H9 (cell line): ENCODE data around the gene BAHD1. TPM values are rescaled to one million over a fixed set of nuclear protein-coding genes. Genes with fewer than 3 reads are reported as not detected.
A peak's percentile ranks its signal among the peaks of the same experiment; 100 is the strongest.

Experiments
- DNase-seq: peaks from one replicate; pipeline ENCODE4 v3.0.0-alpha.2; 2017
- H2AFZ ChIP-seq: one replicate; pipeline ENCODE4 v1.6.1; 2013; ENCODE audit warnings: mild to moderate bottlenecking, low read length, control low read depth, moderate library complexity
- H2AK5ac ChIP-seq: 2 replicates; pipeline ENCODE4 v1.6.1; 2013; ENCODE audit warnings: low read length, control low read depth, mixed read lengths; ENCODE audit not compliant: insufficient read length
- H2BK120ac ChIP-seq: one replicate; pipeline ENCODE4 v1.6.1; 2013; ENCODE audit warnings: low read depth, mild to moderate bottlenecking, low read length, control low read depth, inconsistent platforms; ENCODE audit not compliant: poor library complexity, severe bottlenecking
- H2BK12ac ChIP-seq: 2 replicates; pipeline ENCODE4 v1.6.1; 2013; ENCODE audit warnings: low read length, control low read depth, mixed read lengths, low read depth; ENCODE audit not compliant: insufficient read length
- H2BK15ac ChIP-seq: 2 replicates; pipeline ENCODE4 v1.6.1; 2013; ENCODE audit warnings: low read depth, low read length, control low read depth
- H2BK20ac ChIP-seq: one replicate; pipeline ENCODE4 v1.6.1; 2013; ENCODE audit warnings: low read depth, mild to moderate bottlenecking, low read length, control low read depth, inconsistent platforms; ENCODE audit not compliant: poor library complexity, severe bottlenecking
- H2BK5ac ChIP-seq: 2 replicates; pipeline ENCODE4 v1.6.1; 2013; ENCODE audit warnings: low read length, control low read depth, mixed read lengths; ENCODE audit not compliant: insufficient read length
- H3K14ac ChIP-seq: 2 replicates; pipeline ENCODE4 v1.6.1; 2013; ENCODE audit warnings: low read length, control low read depth; ENCODE audit not compliant: insufficient read depth
- H3K18ac ChIP-seq: 2 replicates; pipeline ENCODE4 v1.6.1; 2013; ENCODE audit warnings: low read depth, mild to moderate bottlenecking, mixed read lengths, low read length, control low read depth; ENCODE audit not compliant: insufficient read length
- H3K23ac ChIP-seq: 2 replicates; pipeline ENCODE4 v1.6.1; 2013; ENCODE audit warnings: low read length, control low read depth, mixed read lengths, low read depth; ENCODE audit not compliant: insufficient read length
- H3K23me2 ChIP-seq: 2 replicates; pipeline ENCODE4 v1.6.1; 2013; ENCODE audit warnings: low read depth, mild to moderate bottlenecking, mixed read lengths, low read length, control low read depth; ENCODE audit not compliant: insufficient read length, poor library complexity, severe bottlenecking
- H3K27ac ChIP-seq: 2 replicates; pipeline ENCODE4 v1.5.1; 2013; ENCODE audit warnings: low read length, control low read depth, mixed read lengths, low read depth; ENCODE audit not compliant: insufficient read length
- H3K27me3 ChIP-seq: 2 replicates; pipeline ENCODE4 v1.6.1; 2013; ENCODE audit warnings: low read length, control low read depth, inconsistent platforms; ENCODE audit not compliant: insufficient read depth
- H3K4ac ChIP-seq: 2 replicates; pipeline ENCODE4 v1.6.1; 2013; ENCODE audit warnings: low read depth, mild to moderate bottlenecking, control low read depth, inconsistent platforms, low read length, moderate library complexity
- H3K4me1 ChIP-seq: 2 replicates; pipeline ENCODE4 v1.6.1; 2013; ENCODE audit warnings: low read length, control low read depth, inconsistent platforms; ENCODE audit not compliant: insufficient read depth
- H3K4me2 ChIP-seq: 2 replicates; pipeline ENCODE4 v1.6.1; 2013; ENCODE audit warnings: low read length, control low read depth, mixed read lengths; ENCODE audit not compliant: insufficient read length, insufficient read depth
- H3K56ac ChIP-seq: 2 replicates; pipeline ENCODE4 v1.6.1; 2013; ENCODE audit warnings: low read depth, mild to moderate bottlenecking, mixed read lengths, low read length, control low read depth; ENCODE audit not compliant: insufficient read length
- H3K79me1 ChIP-seq: 2 replicates; pipeline ENCODE4 v1.6.1; 2013; ENCODE audit warnings: low read depth, mild to moderate bottlenecking, moderate library complexity, low read length, control low read depth, inconsistent platforms; ENCODE audit not compliant: insufficient read depth, poor library complexity, severe bottlenecking
- H3K79me2 ChIP-seq: 2 replicates; pipeline ENCODE4 v1.6.1; 2013; ENCODE audit warnings: low read length, control low read depth, inconsistent platforms; ENCODE audit not compliant: insufficient read depth
- H3K9ac ChIP-seq: 2 replicates; pipeline ENCODE4 v1.6.1; 2013; ENCODE audit warnings: low read length, control low read depth, mixed read lengths; ENCODE audit not compliant: insufficient read length; ENCODE audit errors: extremely low read depth
- H3K9me3 ChIP-seq: one replicate; pipeline ENCODE4 v1.6.1; 2013; ENCODE audit warnings: low read depth, low read length, inconsistent platforms; ENCODE audit not compliant: control insufficient read depth
- H3T11ph ChIP-seq: one replicate; pipeline ENCODE4 v1.6.1; 2013; ENCODE audit warnings: mild to moderate bottlenecking, low read length, control low read depth, inconsistent platforms
- H4K20me1 ChIP-seq: one replicate; pipeline ENCODE4 v1.6.1; 2013; ENCODE audit not compliant: control insufficient read depth, insufficient read length, insufficient read depth
- H4K5ac ChIP-seq: 2 replicates; pipeline ENCODE4 v1.6.1; 2013; ENCODE audit warnings: low read depth, mild to moderate bottlenecking, mixed read lengths, low read length, control low read depth; ENCODE audit not compliant: insufficient read length
- H4K8ac ChIP-seq: replicated peaks from 2 replicates; pipeline ENCODE4 v1.6.1; 2013; ENCODE audit warnings: low read length, control low read depth, mixed read lengths, low read depth; ENCODE audit not compliant: insufficient read length
- H4K91ac ChIP-seq: 2 replicates; pipeline ENCODE4 v1.6.1; 2013; ENCODE audit warnings: low read depth, mild to moderate bottlenecking, moderate library complexity, mixed read lengths, low read length, control low read depth; ENCODE audit not compliant: insufficient read length
- H3K27ac Mint-ChIP-seq, 3 experiments: 2 replicates in 2 of 3; 3 replicates in 1 of 3; pipeline ENCODE4 v1.8.0; 2020 to 2021; ENCODE audit warnings: mixed read lengths in 3 of 3, mild to moderate bottlenecking in 1 of 3, moderate library complexity in 1 of 3
- H3K27me3 Mint-ChIP-seq: 2 replicates; pipeline ENCODE4 v1.8.0; 2021; ENCODE audit warnings: low read depth, mild to moderate bottlenecking, moderate library complexity, mixed read lengths
- H3K36me3 Mint-ChIP-seq, 3 experiments: 2 replicates in 2 of 3; 3 replicates in 1 of 3; pipeline ENCODE4 v1.8.0; 2020 to 2021; ENCODE audit warnings: low read depth in 3 of 3, mixed read lengths in 3 of 3; ENCODE audit not compliant: insufficient read depth in 1 of 3
- H3K4me1 Mint-ChIP-seq, 2 experiments: 2 replicates each; pipeline ENCODE4 v1.8.0; 2020; ENCODE audit warnings: mixed read lengths in 2 of 2
- H3K4me3 Mint-ChIP-seq, 2 experiments: 2 replicates in 1 of 2; 3 replicates in 1 of 2; pipeline ENCODE4 v1.8.0; 2020 to 2021; ENCODE audit warnings: mild to moderate bottlenecking in 2 of 2, mixed read lengths in 2 of 2, moderate library complexity in 1 of 2
- H3K9me3 Mint-ChIP-seq, 2 experiments: 2 replicates in 1 of 2; 3 replicates in 1 of 2; pipeline ENCODE4 v1.8.0; 2020; ENCODE audit warnings: mild to moderate bottlenecking in 2 of 2, mixed read lengths in 2 of 2, moderate library complexity in 1 of 2
- CTCF ChIP-seq: fragments of 200-600 bp; sonication (generic); conservative IDR thresholded peaks from 3 replicates; pipeline ENCODE4 v1.8.0; 2021; ENCODE audit warnings: antibody characterized with exemption, mild to moderate bottlenecking
- WGBS: extraction: QIAGEN DNeasy Blood & Tissue Kit; methylation state at CpG from one replicate; pipeline ENCODE4 v1.1.7; 2013; ENCODE audit warnings: missing lambda C conversion rate, low lambda C conversion rate, mixed read lengths; ENCODE audit not compliant: insufficient read length; ENCODE audit errors: extremely low coverage; 5-methylcytosine and 5-hydroxymethylcytosine counted together
- total RNA-seq: library from RNA; stranded (reverse); gene quantifications from 2 replicates; pipeline ENCODE4 v1.2.1, GENCODE V29; 2021

The BAHD1 gene
- total RNA-seq, 1 experiment from 2014 or later: 54.1 TPM

- H3K14ac ChIP-seq: 0 out of 2 replicates have a peak overlapping the region, but pooled peaks have one; percentile 70
- no peaks in the 10 kb centered on the region for H3K27me3 ChIP-seq
- no peak overlapping the region for H2BK15ac ChIP-seq
- H2BK5ac ChIP-seq: no peak overlapping the region
- no peak overlapping the region for H3K27ac ChIP-seq
- DNase-seq: peak; percentile 70
- peaks cover 31 to 34% of the 10 kb centered on the region in 2 experiments for H3K4me1 Mint-ChIP-seq
- peaks cover 4 to 11% (median 8%) of the 10 kb centered on the region in 3 experiments; a peak in 6 of 7 replicates for H3K36me3 Mint-ChIP-seq
- no peak for TF ChIP-seq CTCF
- peak overlapping the region; percentile 20 for H3K9ac ChIP-seq
- no peak overlapping the region for H3T11ph ChIP-seq
- H2BK120ac ChIP-seq: no peak overlapping the region
- no peak overlapping the region for H2AK5ac ChIP-seq
- H3K4ac ChIP-seq: no peak overlapping the region
- no peak overlapping the region for H3K23ac ChIP-seq
- H2AFZ ChIP-seq: no peak overlapping the region
- peak overlapping the region; percentile 77 to 83 for H3K4me3 Mint-ChIP-seq
- no peaks in the 10 kb centered on the region; the same call in 1 of the 2 replicates for H3K4me1 ChIP-seq
- H3K79me1 ChIP-seq: no peaks in the 10 kb centered on the region
- H4K8ac ChIP-seq: no peak overlapping the region
- no peak overlapping the region for H2BK20ac ChIP-seq
- no CpG with 5 or more reads among the region's 16 CpGs for WGBS
- no peaks in the 10 kb centered on the region for H3K79me2 ChIP-seq
- H3K4me2 ChIP-seq: peak overlapping the region; percentile 54
- H4K5ac ChIP-seq: no peak overlapping the region
- H3K27ac Mint-ChIP-seq: peak overlapping the region in 1 of 3 experiments; percentile 75; a peak in 3 of 7 replicates
- no peaks in the 10 kb centered on the region for H3K9me3 ChIP-seq
- no peaks in the 10 kb centered on the region for H3K9me3 Mint-ChIP-seq
- H4K91ac ChIP-seq: no peak overlapping the region
- H3K23me2 ChIP-seq: peaks cover 10% of the 10 kb centered on the region
- peaks cover 6% of the 10 kb centered on the region for H3K27me3 Mint-ChIP-seq
- H3K18ac ChIP-seq: no peak overlapping the region
- H4K20me1 ChIP-seq: peaks cover 4% of the 10 kb centered on the region
- no peak overlapping the region for H2BK12ac ChIP-seq
- H3K56ac ChIP-seq: no peak overlapping the region
These were observed 31.0 kb downstream of the BAHD1 start for GRCh38 chr15:40471808-40472150.
